ENCODE results near the gene WDR91.

DNA sequence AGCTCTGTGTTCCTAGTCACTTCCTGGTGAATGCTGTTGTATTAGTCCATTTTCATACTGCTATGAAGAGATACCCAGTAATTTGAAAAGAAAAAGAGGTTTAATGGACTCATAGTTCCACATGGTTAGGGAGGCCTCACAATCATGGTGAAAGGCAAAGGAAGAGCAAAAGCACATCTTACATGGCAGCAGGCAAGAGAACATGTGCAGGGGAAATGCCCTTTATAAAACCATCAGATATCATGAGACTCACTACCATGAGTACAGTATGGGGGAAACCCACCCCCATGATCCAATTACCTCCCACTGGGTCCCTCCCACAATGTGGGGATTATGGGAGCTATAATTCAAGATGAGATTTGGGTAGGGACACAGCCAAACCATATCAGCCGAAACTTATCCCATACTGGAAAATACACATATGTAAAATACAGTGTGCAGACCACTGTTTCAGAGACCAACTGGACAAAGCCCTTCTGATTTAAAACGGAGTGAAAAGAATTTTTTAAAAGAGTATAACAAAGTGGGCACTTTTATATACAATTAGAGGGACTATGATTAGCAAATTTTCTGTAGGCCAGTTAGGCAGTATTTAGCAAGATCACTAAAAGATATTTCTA is 48.8 kb downstream of the WDR91 start:
- TF ChIP-seq, protein P1, sequence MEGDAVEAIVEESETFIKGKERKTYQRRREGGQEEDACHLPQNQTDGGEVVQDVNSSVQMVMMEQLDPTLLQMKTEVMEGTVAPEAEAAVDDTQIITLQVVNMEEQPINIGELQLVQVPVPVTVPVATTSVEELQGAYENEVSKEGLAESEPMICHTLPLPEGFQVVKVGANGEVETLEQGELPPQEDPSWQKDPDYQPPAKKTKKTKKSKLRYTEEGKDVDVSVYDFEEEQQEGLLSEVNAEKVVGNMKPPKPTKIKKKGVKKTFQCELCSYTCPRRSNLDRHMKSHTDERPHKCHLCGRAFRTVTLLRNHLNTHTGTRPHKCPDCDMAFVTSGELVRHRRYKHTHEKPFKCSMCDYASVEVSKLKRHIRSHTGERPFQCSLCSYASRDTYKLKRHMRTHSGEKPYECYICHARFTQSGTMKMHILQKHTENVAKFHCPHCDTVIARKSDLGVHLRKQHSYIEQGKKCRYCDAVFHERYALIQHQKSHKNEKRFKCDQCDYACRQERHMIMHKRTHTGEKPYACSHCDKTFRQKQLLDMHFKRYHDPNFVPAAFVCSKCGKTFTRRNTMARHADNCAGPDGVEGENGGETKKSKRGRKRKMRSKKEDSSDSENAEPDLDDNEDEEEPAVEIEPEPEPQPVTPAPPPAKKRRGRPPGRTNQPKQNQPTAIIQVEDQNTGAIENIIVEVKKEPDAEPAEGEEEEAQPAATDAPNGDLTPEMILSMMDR (conservative IDR thresholded peaks at IDR 0.05 in 1 of 2, IDR thresholded peaks at IDR 0.05 in 1 of 2; ENCODE audit: extremely low read depth in 1 of 2, insufficient read depth in 1 of 2, low read depth in 1 of 2, low read length in 2 of 2) = no peak
- TF ChIP-seq EZH2 (IDR thresholded peaks at IDR 0.05; ENCODE audit: borderline replicate concordance, low read length) = no peak
